ENCODE measurements around the gene FHIT.
A peak's percentile ranks its signal among the peaks of the same experiment; 100 is the strongest.
"Not testable (repeated sequence)": the region's sequence is repeated elsewhere in the genome, so short reads cannot be mapped to it uniquely, and the experiment has no call there.

The FHIT gene

DNA sequence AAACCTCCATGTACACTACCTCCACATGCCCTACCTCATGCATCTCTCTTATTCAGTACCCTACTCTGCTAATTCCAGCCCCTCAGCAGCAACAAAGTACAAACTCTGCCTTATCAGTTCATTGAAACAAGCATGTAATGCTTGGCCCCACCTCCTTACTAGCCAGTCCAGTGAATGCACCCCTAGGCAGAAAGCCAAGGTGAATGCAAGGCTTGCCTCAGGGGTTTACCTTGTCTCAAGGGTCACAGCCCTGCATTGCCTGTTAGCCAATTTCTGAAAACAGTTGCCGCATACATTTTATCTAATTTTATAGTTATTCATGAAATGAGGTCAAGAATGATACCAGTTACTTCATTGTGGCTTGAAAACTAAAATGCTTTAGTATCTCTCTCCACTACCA is 576.4 kb downstream of the FHIT start:
- no peak for DNase-seq

DNA sequence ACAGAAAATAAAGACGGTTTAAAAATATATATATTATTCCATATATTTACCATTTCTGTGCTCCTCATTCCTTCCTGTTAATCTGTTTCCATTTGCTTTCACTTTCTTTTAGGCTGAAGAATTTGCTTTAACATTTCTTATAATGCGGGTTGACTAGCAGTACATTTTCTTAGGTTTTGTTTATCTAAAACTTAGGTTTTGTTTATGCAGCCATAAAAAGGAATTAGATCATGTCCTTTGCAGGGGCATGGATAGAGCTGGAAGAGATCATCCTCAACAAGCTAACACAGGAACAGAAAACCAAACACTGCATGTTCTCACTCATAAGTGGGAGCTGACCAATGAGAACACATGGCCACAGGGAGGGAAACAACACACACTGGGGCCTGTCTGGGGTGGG is 578.1 kb downstream of the FHIT start:
- no peak for DNase-seq

DNA sequence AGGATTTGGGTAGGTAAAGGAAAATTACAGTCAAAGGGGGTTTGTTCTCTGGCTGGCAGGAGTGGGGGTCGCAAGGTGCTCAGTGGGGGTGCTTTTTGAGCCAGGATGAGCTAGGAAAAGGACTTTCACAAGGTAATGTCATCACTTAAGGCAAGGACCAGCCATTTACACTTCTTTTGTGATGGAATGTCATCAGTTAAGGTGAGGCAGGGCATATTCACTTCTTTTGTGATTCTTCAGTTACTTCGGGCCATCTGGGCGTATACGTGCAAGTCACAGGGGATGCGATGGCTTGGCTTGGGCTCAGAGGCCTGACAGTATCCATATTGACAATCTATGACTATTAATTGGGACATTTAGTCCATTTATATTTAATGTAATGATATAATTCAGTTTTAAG is 578.9 kb downstream of the FHIT start:
- DNase-seq = not testable (repeated sequence)

DNA sequence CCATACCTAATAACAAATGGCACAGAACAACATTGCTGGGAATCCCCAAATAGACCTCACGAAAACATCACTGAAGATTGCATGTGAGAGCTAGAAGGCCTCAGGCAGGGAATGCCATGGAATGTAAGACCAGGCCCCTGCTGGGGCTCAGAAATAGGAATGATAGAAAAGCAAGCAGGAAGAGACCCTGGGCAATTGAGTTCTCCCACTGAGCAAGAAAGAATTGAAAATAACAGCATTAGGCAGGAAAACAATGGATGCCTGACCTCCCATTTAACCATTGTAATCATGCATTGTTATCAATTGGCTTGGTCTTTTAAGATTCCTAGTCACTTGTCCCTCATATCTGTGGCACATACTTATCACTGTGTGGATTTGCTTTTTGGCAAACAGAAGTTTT is 581.6 kb downstream of the FHIT start:
- no peak for DNase-seq

DNA sequence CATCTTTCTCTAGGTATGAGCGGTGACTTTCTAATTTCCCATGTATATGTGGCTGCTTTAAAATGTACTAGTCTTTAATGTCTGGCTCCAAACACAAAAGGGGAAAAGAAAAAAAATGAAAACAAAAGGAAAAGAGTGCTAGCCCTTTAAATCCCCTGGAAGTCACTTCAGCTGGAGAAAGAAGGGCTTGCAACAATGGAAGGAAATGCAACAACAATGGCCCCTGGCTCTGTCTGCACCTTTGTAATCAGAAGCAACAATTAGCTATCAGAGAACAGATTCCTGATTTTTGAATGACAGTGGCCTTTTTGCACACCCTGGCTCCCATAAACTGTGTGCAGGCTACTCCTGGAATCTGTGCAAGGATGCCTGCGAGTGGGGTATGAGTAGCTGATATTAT is 591.2 kb downstream of the FHIT start:
- no peak for DNase-seq

DNA sequence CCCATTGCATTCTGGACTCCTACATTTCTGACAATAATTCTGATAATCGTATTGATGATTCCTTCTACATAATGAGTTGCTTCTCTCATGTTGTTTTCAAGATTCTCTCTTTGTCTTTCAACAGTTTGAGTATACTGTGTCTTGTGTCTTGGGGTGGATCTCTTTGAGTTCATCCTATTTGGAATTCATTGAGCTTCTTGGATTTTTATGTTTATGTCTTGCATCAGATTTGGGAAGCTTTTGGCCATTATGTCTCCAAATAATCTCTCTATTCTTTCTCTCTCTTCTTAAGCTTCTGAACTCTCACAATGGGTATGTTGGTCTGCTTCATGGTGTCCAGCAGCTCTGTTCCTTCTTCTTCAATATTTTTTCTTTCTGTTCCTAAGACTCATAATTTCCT is 592.2 kb downstream of the FHIT start:
- no peak for DNase-seq

DNA sequence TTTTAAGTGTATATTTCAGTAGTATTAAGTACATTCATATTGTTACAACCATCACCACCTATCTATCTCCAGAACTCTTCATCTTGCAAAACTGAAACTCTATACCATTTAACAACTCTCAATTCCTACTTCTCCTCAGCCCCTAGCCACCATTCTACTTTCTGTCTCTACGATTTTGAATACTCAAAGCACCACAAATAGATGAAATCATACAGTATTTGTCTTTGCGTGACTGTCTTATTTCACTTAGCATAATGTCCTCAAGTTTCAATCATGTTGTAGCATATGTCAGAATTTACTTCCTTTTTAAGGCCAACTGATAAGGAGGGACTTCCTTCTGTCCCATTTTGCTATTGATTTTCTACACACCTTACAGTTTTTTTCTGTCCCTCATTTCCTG is 593.3 kb downstream of the FHIT start:
- no peak for DNase-seq

DNA sequence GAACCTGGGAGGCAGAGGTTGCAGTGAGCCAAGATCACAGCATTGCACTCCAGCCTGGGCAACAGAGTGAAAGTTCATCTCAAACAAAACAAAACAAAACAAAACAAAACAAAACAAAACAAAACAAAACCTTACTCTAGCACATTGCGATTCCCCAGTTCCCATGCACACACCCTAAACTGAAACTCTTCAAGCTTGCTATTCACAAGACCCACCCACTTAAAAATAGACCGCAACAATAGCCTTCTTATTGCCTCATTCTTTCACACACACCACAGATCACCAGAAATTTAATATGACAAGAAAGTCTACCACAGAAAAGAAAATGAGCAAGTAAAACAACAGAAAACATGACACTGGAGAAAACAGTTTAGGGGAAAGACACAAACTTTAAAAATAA is 598.4 kb downstream of the FHIT start:
- no peak for DNase-seq

DNA sequence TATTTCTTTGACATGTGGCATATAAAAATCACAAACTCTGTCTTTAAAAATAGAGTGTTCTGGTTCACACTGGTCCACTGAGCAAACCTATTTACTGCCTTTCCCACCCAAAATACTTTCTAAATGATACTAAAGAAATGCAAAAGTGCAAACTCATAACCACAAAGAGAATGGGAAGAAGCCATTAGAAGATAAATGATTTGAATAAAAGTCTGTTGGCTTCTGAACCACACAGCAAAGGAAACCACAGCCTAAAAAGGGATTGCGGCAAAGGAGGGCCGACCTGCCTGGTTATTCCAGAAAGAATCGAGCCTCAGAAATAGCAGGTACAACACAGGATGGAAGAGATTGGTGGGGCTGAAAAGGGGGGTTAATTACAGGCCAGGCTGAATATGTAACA is 599.5 kb downstream of the FHIT start:
- no peak for DNase-seq

DNA sequence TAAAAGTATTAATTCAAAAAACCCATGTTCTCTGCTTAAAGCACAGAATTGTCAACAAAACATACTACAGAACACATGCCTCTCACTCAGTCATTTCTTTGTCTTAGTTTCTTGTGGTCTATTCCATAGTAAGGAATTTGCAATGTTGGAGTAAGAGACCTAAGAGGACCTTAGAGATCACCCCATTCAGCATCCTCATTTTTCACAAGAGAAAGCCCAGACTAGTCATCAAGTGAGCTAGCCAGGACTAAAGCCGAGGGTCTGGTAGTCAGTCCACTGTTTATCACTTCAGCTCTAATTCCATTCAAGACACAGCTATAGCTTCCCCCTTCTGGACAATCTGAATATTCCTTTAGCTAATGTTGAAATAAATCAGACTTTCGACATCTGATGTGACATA is 601.1 kb downstream of the FHIT start:
- peak; percentile 6 for DNase-seq

DNA sequence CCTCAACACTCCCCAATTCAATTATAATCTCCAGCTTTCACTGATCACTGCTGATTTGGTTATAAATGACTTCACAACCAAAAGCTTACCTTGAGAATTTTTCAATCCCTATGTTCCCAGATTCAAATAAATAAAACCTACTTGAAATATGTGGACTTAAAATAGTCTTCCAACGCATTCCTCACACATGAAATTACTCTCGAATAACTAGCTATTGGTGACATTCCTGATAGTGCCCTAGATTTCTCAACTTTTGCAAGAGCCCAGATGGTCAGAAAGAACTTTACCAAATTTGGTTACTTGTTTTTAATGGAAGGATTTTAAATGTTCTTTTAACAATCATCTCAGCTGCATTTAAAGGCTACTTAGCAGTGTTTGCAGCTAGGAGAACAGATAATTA is 605.5 kb downstream of the FHIT start:
- peak; percentile 17 for DNase-seq

DNA sequence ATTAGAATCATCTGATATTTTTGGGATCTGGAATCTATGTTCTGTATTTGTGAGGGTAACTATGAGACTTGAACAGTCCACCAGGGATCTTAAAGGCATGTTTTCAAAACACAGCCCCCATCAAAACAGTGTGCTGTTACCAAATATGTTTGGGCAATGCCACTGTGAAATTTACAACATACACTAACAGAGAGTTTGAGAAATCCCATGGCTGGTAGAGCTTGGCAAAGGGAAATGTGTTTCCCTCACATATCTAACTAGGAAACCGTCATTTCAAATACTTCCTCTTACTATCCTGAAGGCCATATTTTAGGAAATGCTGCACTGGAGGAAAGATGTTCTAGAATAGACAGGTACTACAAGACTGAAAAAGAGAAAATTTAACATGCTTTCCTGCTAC is 607.4 kb downstream of the FHIT start:
- no peak for DNase-seq

DNA sequence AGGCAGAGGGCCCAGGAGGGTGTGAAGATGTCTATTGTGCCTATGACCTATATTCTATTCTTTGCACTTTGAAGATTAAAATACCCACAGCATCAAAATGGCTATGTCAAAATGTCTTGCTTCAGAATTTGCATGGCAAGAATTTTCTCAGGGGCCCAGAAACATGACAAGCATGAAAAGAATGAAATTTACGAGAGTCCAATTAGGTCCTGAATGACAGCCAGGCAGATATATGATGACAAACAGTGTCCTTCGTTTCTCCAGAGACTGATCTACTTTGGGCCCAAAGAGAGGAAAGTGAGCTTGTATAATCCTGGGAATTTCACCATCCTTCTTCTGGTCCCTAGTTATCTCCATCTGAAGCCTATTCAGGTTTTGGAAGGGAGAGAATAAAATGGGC is 609.9 kb downstream of the FHIT start:
- no peak for DNase-seq

DNA sequence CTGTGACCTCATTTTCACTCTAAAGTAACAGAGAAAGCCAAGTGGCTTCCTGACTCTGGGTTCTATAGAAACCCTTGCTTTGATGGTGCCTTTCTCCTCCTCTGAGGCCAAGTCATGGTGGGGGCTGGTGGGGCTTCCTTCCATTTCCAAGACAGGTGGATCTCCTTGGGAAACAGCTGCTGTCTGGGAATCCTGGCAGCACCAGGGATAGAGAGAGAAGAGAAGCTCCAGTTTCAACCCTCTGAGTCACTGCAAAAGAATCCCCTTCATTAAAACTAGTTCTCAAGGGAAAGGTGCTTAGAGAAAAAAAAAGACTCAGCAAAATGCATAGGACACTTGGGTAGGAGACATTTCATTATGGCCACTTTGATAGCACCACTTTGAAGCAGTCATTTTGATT is 614.4 kb downstream of the FHIT start:
- peak; percentile 44 for DNase-seq

DNA sequence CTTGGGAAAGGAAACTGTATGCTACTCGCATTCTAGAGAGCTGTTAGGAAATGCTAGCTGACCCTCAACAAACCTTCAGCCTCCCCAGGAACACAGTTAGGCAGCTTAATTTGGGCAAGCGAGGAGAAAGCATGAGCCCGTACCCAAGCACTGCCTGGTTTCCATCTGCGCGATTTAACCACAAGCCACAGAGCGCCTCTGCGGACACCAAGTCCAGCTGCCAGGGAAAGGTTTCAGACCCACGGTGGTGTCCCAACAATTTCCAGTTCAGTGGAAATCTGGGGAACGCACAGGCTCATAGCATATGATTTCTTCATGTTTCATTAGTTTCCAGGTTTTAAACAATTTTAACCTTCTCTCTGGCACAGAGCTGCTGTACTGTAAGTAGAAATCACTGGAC is 617.6 kb downstream of the FHIT start:
- peak; percentile 8 for DNase-seq

DNA sequence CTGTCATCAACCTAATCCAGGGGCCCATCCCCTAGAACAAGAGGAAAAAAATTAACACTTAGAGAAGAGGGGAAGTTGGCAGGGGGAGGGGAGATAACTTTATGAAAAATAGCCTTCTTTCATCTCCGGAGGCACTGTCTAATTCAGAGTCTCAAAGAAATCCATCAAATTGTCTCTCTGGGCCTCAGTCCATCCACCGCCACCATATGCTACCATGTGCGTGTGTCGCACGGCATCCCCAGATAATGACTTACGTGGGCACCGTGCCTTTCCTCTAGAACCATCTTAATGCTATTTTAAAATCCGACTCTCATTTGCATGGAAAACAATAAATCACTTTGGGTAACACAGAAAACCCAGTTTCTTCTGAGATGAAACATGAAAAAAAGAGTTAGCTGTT is 619.7 kb downstream of the FHIT start:
- DNase-seq = no peak

DNA sequence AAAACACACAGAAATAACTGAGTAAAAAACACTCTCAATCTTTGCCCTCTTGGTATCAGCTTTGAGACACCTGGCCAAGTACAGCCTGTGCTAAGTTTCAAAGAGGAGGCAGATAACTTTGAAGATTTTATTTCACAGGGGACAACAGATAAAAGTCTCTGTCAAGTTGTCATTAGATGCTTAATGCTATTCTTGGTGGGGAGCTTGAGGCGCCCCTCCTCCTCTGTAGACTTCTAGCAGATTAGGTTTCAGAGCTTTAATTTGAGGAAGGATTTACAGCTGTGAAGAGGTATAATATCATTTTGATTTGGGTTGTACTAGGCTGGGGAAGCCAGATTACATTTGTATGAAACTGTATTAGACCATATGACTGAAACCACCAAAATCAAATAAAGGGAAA is 620.3 kb downstream of the FHIT start:
- no peak for DNase-seq

DNA sequence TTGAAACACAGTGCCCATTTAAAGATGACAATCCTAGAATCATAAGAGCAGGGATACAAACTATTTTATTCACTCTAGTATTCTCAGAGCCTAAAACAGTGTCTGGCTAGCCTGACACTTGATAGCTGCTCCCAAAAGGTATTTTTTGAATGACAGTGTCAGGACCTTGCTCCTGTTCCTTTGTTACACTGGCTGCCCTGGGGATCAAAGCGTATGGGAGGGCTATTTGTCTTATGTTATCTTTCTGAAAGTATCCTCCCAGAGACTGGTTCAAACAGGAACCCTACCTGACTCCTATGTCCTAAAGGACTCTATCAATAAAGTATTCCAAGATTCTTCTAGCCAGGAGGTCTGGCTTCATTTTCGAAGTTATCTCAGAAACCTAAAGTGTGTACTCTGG is 621.4 kb downstream of the FHIT start:
- no peak for DNase-seq

DNA sequence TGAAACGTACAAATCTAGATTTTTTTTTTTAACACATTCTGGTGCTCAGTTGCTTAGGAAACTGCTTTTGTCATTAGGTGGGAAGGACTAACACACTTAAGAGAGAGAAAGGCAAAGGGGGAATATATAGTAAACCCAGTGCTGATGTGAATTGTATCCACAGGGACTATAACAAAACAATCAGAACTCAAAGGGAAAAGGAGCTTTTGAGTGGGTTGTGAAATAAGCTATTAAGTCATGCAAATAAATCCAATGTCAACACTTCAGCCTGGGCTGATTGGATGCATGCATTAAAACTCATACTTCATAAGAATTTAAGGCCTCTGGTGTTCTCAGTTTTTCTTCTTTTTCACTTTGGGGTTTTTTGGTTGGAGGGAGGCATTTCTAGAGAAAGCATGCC is 628.9 kb downstream of the FHIT start:
- DNase-seq = peak; percentile 21

DNA sequence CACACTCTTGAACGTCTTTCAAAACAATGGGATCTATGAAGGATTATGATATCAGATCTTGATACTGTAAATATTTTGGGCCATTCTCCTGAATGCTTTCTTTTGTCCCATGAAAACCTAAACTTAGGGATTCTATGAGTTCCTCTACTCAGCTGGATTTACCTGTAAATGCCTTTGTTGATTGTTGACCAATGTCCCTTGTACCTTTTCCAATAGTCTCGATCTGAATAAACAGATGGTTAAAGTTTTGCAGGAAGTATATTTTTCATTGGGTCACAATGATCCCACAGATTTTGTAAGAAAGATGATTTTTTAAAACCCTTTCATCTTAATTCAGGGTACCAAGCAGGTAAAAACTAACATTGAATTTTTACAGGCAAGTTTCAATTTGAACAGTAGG is 634.1 kb downstream of the FHIT start:
- no peak for DNase-seq

DNA sequence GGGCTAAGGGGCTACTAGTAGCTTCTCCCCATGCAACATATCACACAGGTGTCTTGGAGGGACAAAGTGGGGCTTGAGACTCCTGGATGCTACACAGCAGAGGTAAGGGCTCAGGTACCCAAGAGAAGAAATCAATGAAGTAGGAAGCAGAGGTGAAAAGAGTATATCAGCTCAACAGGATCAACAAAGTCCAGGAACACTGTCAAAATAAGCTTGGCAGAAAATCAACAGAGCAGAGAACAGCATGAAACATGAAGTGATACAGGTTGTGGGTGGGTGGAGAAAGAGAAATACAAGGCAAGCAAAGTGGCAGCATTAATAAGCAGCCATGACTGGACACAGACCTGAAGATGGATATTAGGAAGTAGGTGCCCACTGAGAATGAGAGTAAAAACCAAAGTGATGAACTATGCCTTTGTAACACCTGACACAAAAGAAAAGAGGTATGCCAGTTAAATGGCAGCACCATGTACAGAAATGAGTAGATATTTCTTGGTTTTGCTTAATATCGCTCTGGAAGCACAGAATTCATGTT is 637.4 kb downstream of the FHIT start:
- no peak for DNase-seq

DNA sequence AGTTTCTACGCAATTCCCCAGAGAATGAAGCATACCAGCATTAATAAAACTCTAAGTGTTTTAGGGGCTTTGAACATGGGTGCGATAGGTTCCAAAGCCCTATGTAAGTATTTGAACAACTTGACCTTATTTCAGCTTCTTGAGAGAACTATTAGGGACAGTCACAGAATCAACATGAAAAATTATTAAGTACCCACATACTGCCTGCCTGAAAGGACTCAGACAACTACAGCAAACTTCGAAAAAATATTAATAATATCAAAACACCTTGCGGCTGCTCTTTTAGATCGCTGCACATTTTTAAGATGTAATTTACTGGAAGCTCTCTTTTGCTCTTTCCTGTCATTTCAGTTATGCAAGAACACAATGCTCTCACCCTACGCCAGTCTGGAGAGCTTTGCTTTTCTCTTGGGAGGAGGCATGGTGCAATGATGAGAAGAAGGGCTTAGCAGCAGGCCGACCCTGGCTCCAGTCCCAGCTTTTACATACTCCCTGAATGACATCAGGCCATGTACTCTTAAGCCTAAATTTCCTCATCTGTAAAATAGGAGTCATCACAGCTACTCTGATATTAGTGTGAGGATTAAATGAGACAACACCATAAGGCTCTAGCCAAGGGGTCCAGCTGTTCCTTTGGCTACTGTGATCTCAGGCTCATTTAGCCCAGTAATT is 640.7 kb downstream of the FHIT start:
- peak; percentile 92 for DNase-seq

DNA sequence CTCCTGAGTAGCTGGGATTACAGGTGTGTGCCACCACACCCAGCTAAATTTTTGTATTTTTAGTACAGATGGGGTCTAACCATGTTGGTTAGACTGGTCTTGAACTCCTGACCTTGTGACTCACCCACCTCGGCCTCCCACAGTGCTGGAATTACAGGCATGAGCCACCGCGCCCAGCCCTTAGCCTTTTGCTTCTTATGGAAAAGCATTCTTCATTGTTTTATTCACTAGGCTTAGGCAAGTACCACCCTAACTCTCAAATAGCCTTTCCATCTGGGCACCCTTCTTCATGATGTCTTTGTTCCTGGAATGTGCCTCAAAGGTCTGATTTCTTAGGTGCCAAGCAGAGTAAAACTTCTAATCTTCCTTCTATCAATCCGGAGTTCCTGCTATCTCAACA is 641.8 kb downstream of the FHIT start:
- peak; percentile 21 for DNase-seq

DNA sequence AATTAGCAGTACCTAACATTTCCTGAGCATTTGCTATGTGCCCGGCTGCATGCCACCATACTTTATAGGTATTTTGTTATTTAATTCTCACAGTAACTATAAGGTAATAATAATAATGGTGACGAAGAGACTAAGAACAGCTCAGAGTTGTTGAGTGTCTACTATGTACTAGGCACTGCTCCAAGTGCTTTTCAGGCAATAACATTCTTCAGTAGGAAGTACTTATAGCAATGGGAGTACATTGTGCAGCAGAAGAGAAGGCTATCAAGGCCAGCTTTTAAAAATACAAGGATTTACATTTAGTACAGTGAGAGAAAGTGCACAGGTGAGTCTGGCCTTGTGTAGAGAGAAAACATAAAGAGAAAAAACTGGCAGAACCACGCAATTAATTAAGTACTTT is 647.4 kb downstream of the FHIT start:
- DNase-seq = no peak

DNA sequence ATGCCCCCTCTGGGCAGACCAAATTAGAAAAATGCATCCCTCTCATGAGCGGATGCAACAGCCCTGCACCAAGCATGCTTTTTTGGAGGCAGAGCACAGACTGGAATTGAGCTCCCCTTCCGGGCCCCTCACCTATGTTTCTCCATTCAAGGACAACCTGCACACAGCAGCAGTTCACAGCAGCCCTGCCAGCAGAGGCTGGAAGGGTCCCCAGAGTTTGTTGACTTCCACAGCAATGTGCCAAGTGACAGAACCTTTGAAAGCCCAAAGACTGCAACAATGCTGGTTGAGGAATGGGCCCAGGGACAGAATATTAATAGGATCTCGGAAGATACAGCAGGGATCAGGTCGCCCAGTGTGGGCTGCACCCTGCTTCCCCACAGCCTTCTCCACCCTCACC is 650.4 kb downstream of the FHIT start:
- DNase-seq = no peak

DNA sequence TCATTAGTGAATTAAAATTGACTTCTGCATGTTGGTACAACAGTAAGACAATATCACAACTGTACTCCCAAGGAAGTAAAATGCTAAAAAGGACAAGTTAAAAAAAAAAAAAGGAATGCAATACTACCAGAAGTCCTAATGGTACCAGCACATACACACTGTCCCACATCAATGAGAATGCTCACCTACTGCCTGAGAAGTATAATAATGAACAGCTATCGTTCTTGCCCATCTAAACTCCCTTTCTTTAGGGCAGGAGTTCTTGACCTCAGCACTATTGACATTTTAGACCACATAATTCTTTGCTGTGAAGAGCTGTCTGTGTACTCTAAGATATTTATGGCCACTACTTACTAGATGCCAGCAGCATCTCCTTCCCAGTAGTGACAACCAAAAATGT is 651.7 kb downstream of the FHIT start:
- DNase-seq = no peak

Data from fibroblast of skin of right quadriceps (primary cell).